Prostate gland (tissue), 2 donors: Measurements from ENCODE around the gene BASP1.

Experiments used
- CTCF ChIP-seq, 4 experiments: fragments of 200-600 bp in 2 of 4; fragments of 450-650 bp in 2 of 4; sonication (generic) in 2 of 4; IDR thresholded peaks; 1 replicate in 3 of 4; 2 replicates in 1 of 4; pipeline ENCODE4 v1.5.1; 2016 to 2019; ENCODE audit warnings: antibody characterized with exemption in 4 of 4, mild to moderate bottlenecking in 2 of 4, moderate library complexity in 2 of 4
- POLR2A ChIP-seq: fragments of 450-650 bp; IDR thresholded peaks from one replicate; pipeline ENCODE4 v1.6.1; 2016; ENCODE audit warnings: antibody characterized with exemption, mild to moderate bottlenecking

- TF ChIP-seq CTCF (IDR thresholded peaks at IDR 0.05) (no peak), POLR2A (no peak)
These were observed 75.1 kb downstream of the BASP1 start for GRCh38 chr5:17292434-17293015.
